GM12874 (cell line): Measurements from ENCODE around the gene SYTL1.

ENCODE experiments used
- CTCF ChIP-seq: IDR thresholded peaks from 2 replicates; pipeline ENCODE4 v1.5.1; 2011; ENCODE audit warnings: low read depth, mild to moderate bottlenecking, control low read depth, low read length, moderate library complexity; ENCODE audit not compliant: insufficient read depth

Gene SYTL1

GRCh38 chr1:27400963-27401341 lies 59.1 kb downstream of the SYTL1 start:
- no peak for TF ChIP-seq CTCF

GRCh38 chr1:27402349-27402754 lies 60.5 kb downstream of the SYTL1 start:
- TF ChIP-seq CTCF: peak; percentile 58

- peak; percentile 45 for TF ChIP-seq CTCF
These were observed 61.4 kb downstream of the SYTL1 start for GRCh38 chr1:27403065-27403726.
